Measurements from ENCODE around the gene PIGQ. TPM values are rescaled to one million over a fixed set of nuclear protein-coding genes. Genes with fewer than 3 reads are reported as not detected.

The PIGQ gene
- total RNA-seq, 1 experiment from 2014 or later: 58.0 TPM

- H2AK5ac ChIP-seq (ENCODE audit: insufficient read length, low read length): no peak overlapping the region
- no peak overlapping the region for H2BK5ac ChIP-seq (ENCODE audit: insufficient read length, low read length)
- no peak overlapping the region for H3K9ac ChIP-seq (ENCODE audit: extremely low read depth, insufficient read length, low read length)
- Mint-ChIP-seq H3K27ac (no peak overlapping the region), H3K4me1 (no peaks in the 10 kb centered on the region), H3K9me3 (no peaks in the 10 kb centered on the region), H3K4me3 (no peak overlapping the region), H3K36me3 (ENCODE audit: insufficient read depth in 1 of 3, low read depth in 3 of 3) (peaks cover 0 to 8% (median 2%) of the 10 kb centered on the region in 3 experiments; a peak in 3 of 7 replicates), H3K27me3 (ENCODE audit: low read depth) (peaks cover 17% of the 10 kb centered on the region)
- no peak overlapping the region for H3K18ac ChIP-seq (ENCODE audit: insufficient read length, low read depth, low read length)
- H3K27me3 ChIP-seq (ENCODE audit: insufficient read depth, low read length): no peaks in the 10 kb centered on the region; the same call in 1 of the 2 replicates
- no peak overlapping the region for H2BK12ac ChIP-seq (ENCODE audit: insufficient read length, low read depth, low read length)
- no peak overlapping the region for H3K27ac ChIP-seq (ENCODE audit: insufficient read length, low read depth, low read length)
- no peak overlapping the region for H3K14ac ChIP-seq (ENCODE audit: insufficient read depth, low read length)
- WGBS (ENCODE audit: extremely low coverage, insufficient read length, low lambda C conversion rate): no CpG with 5 or more reads among the region's 11 CpGs
- H3K23ac ChIP-seq (ENCODE audit: insufficient read length, low read depth, low read length): no peak overlapping the region
- H3K56ac ChIP-seq (ENCODE audit: insufficient read length, low read depth, low read length): no peak overlapping the region
- no peak overlapping the region for H4K5ac ChIP-seq (ENCODE audit: insufficient read length, low read depth, low read length)
- DNase-seq: no peak
- no peak overlapping the region for H3K4me2 ChIP-seq (ENCODE audit: insufficient read depth, insufficient read length, low read length)
- H3K79me2 ChIP-seq (ENCODE audit: insufficient read depth, low read length): no peaks in the 10 kb centered on the region
- H3T11ph ChIP-seq (ENCODE audit: low read length): no peak overlapping the region
- no peaks in the 10 kb centered on the region for H3K23me2 ChIP-seq (ENCODE audit: insufficient read length, low read depth, low read length, poor library complexity, severe bottlenecking)
- no peak overlapping the region for H2BK120ac ChIP-seq (ENCODE audit: low read depth, low read length, poor library complexity, severe bottlenecking)
- H2BK20ac ChIP-seq (ENCODE audit: low read depth, low read length, poor library complexity, severe bottlenecking): no peak overlapping the region
- no peak overlapping the region for H4K91ac ChIP-seq (ENCODE audit: insufficient read length, low read depth, low read length)
- H2BK15ac ChIP-seq (ENCODE audit: low read depth, low read length): no peak overlapping the region
- no peaks in the 10 kb centered on the region for H4K20me1 ChIP-seq (ENCODE audit: control insufficient read depth, insufficient read depth, insufficient read length)
- no peaks in the 10 kb centered on the region for H3K9me3 ChIP-seq (ENCODE audit: control insufficient read depth, low read depth, low read length)
- H4K8ac ChIP-seq (replicated peaks; ENCODE audit: insufficient read length, low read depth, low read length): no peak overlapping the region
- no peaks in the 10 kb centered on the region for H3K79me1 ChIP-seq (ENCODE audit: insufficient read depth, low read depth, low read length, poor library complexity, severe bottlenecking)
- no peak overlapping the region for H3K4ac ChIP-seq (ENCODE audit: low read depth, low read length)
- H3K4me1 ChIP-seq (ENCODE audit: insufficient read depth, low read length): no peaks in the 10 kb centered on the region
- TF ChIP-seq CTCF (conservative IDR thresholded peaks at IDR 0.05): no peak
- no peak overlapping the region for H2AFZ ChIP-seq (ENCODE audit: low read length)
Measured at GRCh38 chr16:554297-554621, 15.5 kb upstream of the PIGQ start.
